Hippocampal formation (tissue), 2 donors: ENCODE measurements around the gene HELQ.
"Not testable (repeated sequence)": the region's sequence is repeated elsewhere in the genome, so short reads cannot be mapped to it uniquely, and the experiment has no call there.

Source experiments
- DNase-seq, 2 donors: peaks; one replicate each; lab custom pipeline; 2025; lab: John Stamatoyannopoulos, UW

HELQ gene

GRCh38 chr4:83455281-83456183 lies at the start of gene HELQ, which contains the start of gene MRPS18C:
HELQ (minus strand) TSS chr4:83455823; CDS start chr4:83455693, 130 bp downstream.
MRPS18C (plus strand) TSS chr4:83456058; CDS start chr4:83456078, 20 bp downstream.
- peak; percentile 95 to 99 for DNase-seq

- DNase-seq, result no peak
Observed at GRCh38 chr4:83504996-83505395, 49.4 kb upstream of the HELQ start.

- DNase-seq, result no peak
Observed at GRCh38 chr4:83504503-83504902, 48.9 kb upstream of the HELQ start.

- no peak for DNase-seq
Observed at GRCh38 chr4:83503974-83504373, 48.4 kb upstream of the HELQ start.

GRCh38 chr4:83501671-83502070 lies 46.0 kb upstream of the HELQ start:
- DNase-seq, result not testable (repeated sequence)

GRCh38 chr4:83498187-83498586 lies 42.6 kb upstream of the HELQ start:
- no peak for DNase-seq

- DNase-seq, result not testable (repeated sequence)
Observed at GRCh38 chr4:83496085-83496917, 40.7 kb upstream of the HELQ start.

- no peak for DNase-seq
Observed at GRCh38 chr4:83490876-83491450, 35.3 kb upstream of the HELQ start.

- DNase-seq, result no peak
Observed at GRCh38 chr4:83489711-83490326, 34.2 kb upstream of the HELQ start.

- no peak for DNase-seq
Observed at GRCh38 chr4:83486457-83487129, 31.0 kb upstream of the HELQ start.

- DNase-seq, result peak; percentile 93 to 95
Observed at GRCh38 chr4:83484500-83485461, 29.2 kb upstream of the HELQ start, which contains the start of gene ABRAXAS1. ABRAXAS1 (minus strand) TSS chr4:83485100; CDS start chr4:83485072, 28 bp downstream.

GRCh38 chr4:83473966-83474365 lies 18.3 kb upstream of the HELQ start:
- DNase-seq, result no peak

GRCh38 chr4:83473423-83473822 lies 17.8 kb upstream of the HELQ start:
- DNase-seq, result no peak

- no peak for DNase-seq
Observed at GRCh38 chr4:83456184-83456501, 520 bp upstream of the HELQ start.

- no peak for DNase-seq
Observed at GRCh38 chr4:83454686-83455085, 937 bp downstream of the HELQ start.

- no peak for DNase-seq
Observed at GRCh38 chr4:83449009-83449408, 6.6 kb downstream of the HELQ start.

- no peak for DNase-seq
Observed at GRCh38 chr4:83440899-83441298, 14.7 kb downstream of the HELQ start.

- no peak for DNase-seq
Observed at GRCh38 chr4:83440148-83440814, 15.3 kb downstream of the HELQ start.

GRCh38 chr4:83438719-83439118 lies 16.9 kb downstream of the HELQ start:
- no peak for DNase-seq

GRCh38 chr4:83436680-83437079 lies 18.9 kb downstream of the HELQ start:
- DNase-seq, result no peak
